WTC11 (cell line): Measurements from ENCODE around the gene PIAS3. TPM values are rescaled to one million over a fixed set of nuclear protein-coding genes. Genes with fewer than 3 reads are reported as not detected.

Source experiments
- AR ChIP-seq: fragments of 250-450 bp; sonication (Bioruptor Pico); IDR thresholded peaks from 2 replicates; pipeline ENCODE4 v1.9.0; 2021; ENCODE audit warnings: mild to moderate bottlenecking
- ATF6 ChIP-seq: sonication (generic); formaldehyde crosslinking; IDR thresholded peaks from 2 replicates; pipeline ENCODE4 v1.8.1; 2023; ENCODE audit warnings: mild to moderate bottlenecking, missing genetic modification reagents
- CTCF ChIP-seq: fragments of 200-600 bp; IDR thresholded peaks from 2 replicates; pipeline ENCODE4 v1.8.0; 2022; ENCODE audit warnings: antibody characterized with exemption
- E2F1 ChIP-seq: sonication (generic); formaldehyde crosslinking; IDR thresholded peaks from 2 replicates; pipeline ENCODE4 v1.8.0; 2022; ENCODE audit warnings: mild to moderate bottlenecking, missing genetic modification reagents
- EMX1 ChIP-seq: fragments of 250-450 bp; sonication (Bioruptor Pico); IDR thresholded peaks from 2 replicates; pipeline ENCODE4 v1.8.0; 2021; ENCODE audit warnings: mild to moderate bottlenecking
- ESRRA ChIP-seq: sonication (generic); formaldehyde crosslinking; IDR thresholded peaks from 2 replicates; pipeline ENCODE4 v1.8.1; 2022; ENCODE audit warnings: mild to moderate bottlenecking, missing genetic modification reagents, borderline replicate concordance
- FOXK1 ChIP-seq: sonication (generic); formaldehyde crosslinking; IDR thresholded peaks from 2 replicates; pipeline ENCODE4 v1.8.0; 2022; ENCODE audit warnings: mild to moderate bottlenecking, moderate library complexity, missing genetic modification reagents
- KAT7 ChIP-seq: sonication (generic); formaldehyde crosslinking; IDR thresholded peaks from 2 replicates; pipeline ENCODE4 v1.8.1; 2023; ENCODE audit warnings: missing genetic modification reagents, mild to moderate bottlenecking, borderline replicate concordance
- NFATC4 ChIP-seq: fragments of 250-450 bp; sonication (Bioruptor Pico); IDR thresholded peaks from 2 replicates; pipeline ENCODE4 v1.9.0; 2021; ENCODE audit warnings: mild to moderate bottlenecking
- NR1H2 ChIP-seq: sonication (generic); formaldehyde crosslinking; IDR thresholded peaks from 2 replicates; pipeline ENCODE4 v1.9.0; 2021; ENCODE audit warnings: mild to moderate bottlenecking, moderate library complexity, missing genetic modification reagents
- NR2C2 ChIP-seq: sonication (generic); formaldehyde crosslinking; IDR thresholded peaks from 2 replicates; pipeline ENCODE4 v1.8.0; 2022; ENCODE audit warnings: mild to moderate bottlenecking, missing genetic modification reagents
- OVOL2 ChIP-seq: fragments of 250-450 bp; sonication (Bioruptor Pico); IDR thresholded peaks from 2 replicates; pipeline ENCODE4 v1.9.0; 2021; ENCODE audit warnings: mild to moderate bottlenecking, borderline replicate concordance
- PREB ChIP-seq: sonication (generic); formaldehyde crosslinking; IDR thresholded peaks from 2 replicates; pipeline ENCODE4 v1.8.1; 2022; ENCODE audit warnings: mild to moderate bottlenecking, missing genetic modification reagents, moderate library complexity, borderline replicate concordance
- TCF7 ChIP-seq: sonication (generic); formaldehyde crosslinking; IDR thresholded peaks from 2 replicates; pipeline ENCODE4 v1.8.0; 2022; ENCODE audit warnings: mild to moderate bottlenecking, low read depth, missing genetic modification reagents, moderate library complexity
- TEAD4 ChIP-seq: sonication (generic); formaldehyde crosslinking; IDR thresholded peaks from 2 replicates; pipeline ENCODE4 v1.8.0; 2022; ENCODE audit warnings: mild to moderate bottlenecking, missing genetic modification reagents
- ZNF232 ChIP-seq: sonication (generic); formaldehyde crosslinking; IDR thresholded peaks from 2 replicates; pipeline ENCODE4 v1.8.0; 2022; ENCODE audit warnings: mild to moderate bottlenecking, missing genetic modification reagents
- ZNF317 ChIP-seq: sonication (generic); formaldehyde crosslinking; IDR thresholded peaks from 2 replicates; pipeline ENCODE4 v1.8.1; 2023; ENCODE audit warnings: low read depth, mild to moderate bottlenecking, moderate library complexity, missing genetic modification reagents, borderline replicate concordance
- total RNA-seq: library from RNA; stranded (reverse); gene quantifications from 3 replicates; pipeline ENCODE4 v1.2.3, GENCODE V29; 2021
- TF ChIP-seq, protein P1 (sequence below): fragments of 250-450 bp; sonication (Bioruptor Pico); IDR thresholded peaks from 2 replicates; pipeline ENCODE4 v1.8.0; 2021; ENCODE audit warnings: mild to moderate bottlenecking
- TF ChIP-seq, protein P2 (sequence below): sonication (generic); formaldehyde crosslinking; IDR thresholded peaks from 2 replicates; pipeline ENCODE4 v1.8.1; 2023; ENCODE audit warnings: mild to moderate bottlenecking, moderate library complexity, missing genetic modification reagents
- TF ChIP-seq, protein P3 (sequence below): sonication (generic); formaldehyde crosslinking; conservative IDR thresholded peaks from 2 replicates; pipeline ENCODE4 v1.8.1; 2022; ENCODE audit warnings: mild to moderate bottlenecking, missing genetic modification reagents
- TF ChIP-seq, protein P4 (sequence below): sonication (generic); formaldehyde crosslinking; IDR thresholded peaks from 2 replicates; pipeline ENCODE4 v1.8.0; 2022; ENCODE audit warnings: missing genetic modification reagents

PIAS3 gene
- total RNA-seq, 1 experiment from 2014 or later: 44.9 TPM

GRCh38 chr1:145823565-145824498 lies 35.0 kb downstream of the PIAS3 start, which contains the start of the genes POLR3C and RNF115 (continued):
- TF ChIP-seq, protein P1, sequence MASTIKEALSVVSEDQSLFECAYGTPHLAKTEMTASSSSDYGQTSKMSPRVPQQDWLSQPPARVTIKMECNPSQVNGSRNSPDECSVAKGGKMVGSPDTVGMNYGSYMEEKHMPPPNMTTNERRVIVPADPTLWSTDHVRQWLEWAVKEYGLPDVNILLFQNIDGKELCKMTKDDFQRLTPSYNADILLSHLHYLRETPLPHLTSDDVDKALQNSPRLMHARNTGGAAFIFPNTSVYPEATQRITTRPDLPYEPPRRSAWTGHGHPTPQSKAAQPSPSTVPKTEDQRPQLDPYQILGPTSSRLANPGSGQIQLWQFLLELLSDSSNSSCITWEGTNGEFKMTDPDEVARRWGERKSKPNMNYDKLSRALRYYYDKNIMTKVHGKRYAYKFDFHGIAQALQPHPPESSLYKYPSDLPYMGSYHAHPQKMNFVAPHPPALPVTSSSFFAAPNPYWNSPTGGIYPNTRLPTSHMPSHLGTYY (CRISPR knock-in tag): no peak
- TF ChIP-seq OVOL2 (CRISPR knock-in tag): no peak
- TF ChIP-seq ESRRA (CRISPR knock-in tag): 0 out of 2 replicates have a peak, but pooled peaks have one; percentile 20
- no peak for TF ChIP-seq NR2C2 (CRISPR knock-in tag)
- TF ChIP-seq EMX1 (CRISPR knock-in tag): no peak
- no peak for TF ChIP-seq TCF7 (CRISPR knock-in tag)
- TF ChIP-seq ZNF232 (CRISPR knock-in tag): no peak
- TF ChIP-seq ZNF317 (CRISPR knock-in tag): no peak
- TF ChIP-seq NFATC4 (CRISPR knock-in tag): no peak
- TF ChIP-seq FOXK1 (CRISPR knock-in tag): peak; percentile 69
- TF ChIP-seq AR: no peak
- no peak for TF ChIP-seq CTCF
- TF ChIP-seq, protein P2, sequence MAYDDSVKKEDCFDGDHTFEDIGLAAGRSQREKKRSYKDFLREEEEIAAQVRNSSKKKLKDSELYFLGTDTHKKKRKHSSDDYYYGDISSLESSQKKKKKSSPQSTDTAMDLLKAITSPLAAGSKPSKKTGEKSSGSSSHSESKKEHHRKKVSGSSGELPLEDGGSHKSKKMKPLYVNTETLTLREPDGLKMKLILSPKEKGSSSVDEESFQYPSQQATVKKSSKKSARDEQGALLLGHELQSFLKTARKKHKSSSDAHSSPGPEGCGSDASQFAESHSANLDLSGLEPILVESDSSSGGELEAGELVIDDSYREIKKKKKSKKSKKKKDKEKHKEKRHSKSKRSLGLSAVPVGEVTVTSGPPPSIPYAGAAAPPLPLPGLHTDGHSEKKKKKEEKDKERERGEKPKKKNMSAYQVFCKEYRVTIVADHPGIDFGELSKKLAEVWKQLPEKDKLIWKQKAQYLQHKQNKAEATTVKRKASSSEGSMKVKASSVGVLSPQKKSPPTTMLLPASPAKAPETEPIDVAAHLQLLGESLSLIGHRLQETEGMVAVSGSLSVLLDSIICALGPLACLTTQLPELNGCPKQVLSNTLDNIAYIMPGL (CRISPR knock-in tag): no peak
- no peak for TF ChIP-seq NR1H2 (CRISPR knock-in tag)
- TF ChIP-seq, protein P3, sequence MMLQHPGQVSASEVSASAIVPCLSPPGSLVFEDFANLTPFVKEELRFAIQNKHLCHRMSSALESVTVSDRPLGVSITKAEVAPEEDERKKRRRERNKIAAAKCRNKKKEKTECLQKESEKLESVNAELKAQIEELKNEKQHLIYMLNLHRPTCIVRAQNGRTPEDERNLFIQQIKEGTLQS (CRISPR knock-in tag): no peak
- TF ChIP-seq PREB (CRISPR knock-in tag): peak; percentile 57; the same call in 1 of the 2 replicates
- TF ChIP-seq KAT7 (CRISPR knock-in tag): 0 out of 2 replicates have a peak, but pooled peaks have one; percentile 56
- TF ChIP-seq, protein P4, sequence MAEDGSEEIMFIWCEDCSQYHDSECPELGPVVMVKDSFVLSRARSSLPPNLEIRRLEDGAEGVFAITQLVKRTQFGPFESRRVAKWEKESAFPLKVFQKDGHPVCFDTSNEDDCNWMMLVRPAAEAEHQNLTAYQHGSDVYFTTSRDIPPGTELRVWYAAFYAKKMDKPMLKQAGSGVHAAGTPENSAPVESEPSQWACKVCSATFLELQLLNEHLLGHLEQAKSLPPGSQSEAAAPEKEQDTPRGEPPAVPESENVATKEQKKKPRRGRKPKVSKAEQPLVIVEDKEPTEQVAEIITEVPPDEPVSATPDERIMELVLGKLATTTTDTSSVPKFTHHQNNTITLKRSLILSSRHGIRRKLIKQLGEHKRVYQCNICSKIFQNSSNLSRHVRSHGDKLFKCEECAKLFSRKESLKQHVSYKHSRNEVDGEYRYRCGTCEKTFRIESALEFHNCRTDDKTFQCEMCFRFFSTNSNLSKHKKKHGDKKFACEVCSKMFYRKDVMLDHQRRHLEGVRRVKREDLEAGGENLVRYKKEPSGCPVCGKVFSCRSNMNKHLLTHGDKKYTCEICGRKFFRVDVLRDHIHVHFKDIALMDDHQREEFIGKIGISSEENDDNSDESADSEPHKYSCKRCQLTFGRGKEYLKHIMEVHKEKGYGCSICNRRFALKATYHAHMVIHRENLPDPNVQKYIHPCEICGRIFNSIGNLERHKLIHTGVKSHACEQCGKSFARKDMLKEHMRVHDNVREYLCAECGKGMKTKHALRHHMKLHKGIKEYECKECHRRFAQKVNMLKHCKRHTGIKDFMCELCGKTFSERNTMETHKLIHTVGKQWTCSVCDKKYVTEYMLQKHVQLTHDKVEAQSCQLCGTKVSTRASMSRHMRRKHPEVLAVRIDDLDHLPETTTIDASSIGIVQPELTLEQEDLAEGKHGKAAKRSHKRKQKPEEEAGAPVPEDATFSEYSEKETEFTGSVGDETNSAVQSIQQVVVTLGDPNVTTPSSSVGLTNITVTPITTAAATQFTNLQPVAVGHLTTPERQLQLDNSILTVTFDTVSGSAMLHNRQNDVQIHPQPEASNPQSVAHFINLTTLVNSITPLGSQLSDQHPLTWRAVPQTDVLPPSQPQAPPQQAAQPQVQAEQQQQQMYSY: no peak
- no peak for TF ChIP-seq ATF6 (CRISPR knock-in tag)
- peak; percentile 82; the same call in 1 of the 2 replicates for TF ChIP-seq E2F1 (CRISPR knock-in tag)
- TF ChIP-seq TEAD4 (CRISPR knock-in tag): no peak
